CD4-positive, alpha-beta memory T cell (primary cell): Measurements from ENCODE around the gene TCFL5. TPM values are rescaled to one million over a fixed set of nuclear protein-coding genes. Genes with fewer than 3 reads are reported as not detected.

ENCODE experiments used
- CTCF ChIA-PET: fragments of 350-600 bp; sonication (Branson Sonifier 250); formaldehyde crosslinking; loops from one replicate; lab custom pipeline; 2021; ENCODE audit warnings: inconsistent platforms; ENCODE audit not compliant: partially characterized antibody; lab: Charles Lee
- POLR2A ChIA-PET: fragments of 350-600 bp; sonication (Branson Sonifier 250); formaldehyde crosslinking; loops from one replicate; lab custom pipeline; 2021; ENCODE audit not compliant: partially characterized antibody; lab: Charles Lee
- DNase-seq, 5 donors: peaks; one replicate each; pipeline versions ENCODE4 v3.0.0 to v3.0.0-alpha.2; 2020 to 2022; ENCODE audit warnings: mixed read lengths in 1 of 5
- H3K27ac ChIP-seq: one replicate; pipeline ENCODE4 v1.7.0; 2013; ENCODE audit warnings: low read depth, low read length
- H3K27me3 ChIP-seq: 2 replicates; pipeline ENCODE4 v1.7.0; 2013; ENCODE audit warnings: mild to moderate bottlenecking, low read length, moderate library complexity; ENCODE audit not compliant: insufficient read depth
- H3K36me3 ChIP-seq: 2 replicates; pipeline ENCODE4 v1.7.0; 2013; ENCODE audit warnings: mild to moderate bottlenecking, low read length, moderate library complexity; ENCODE audit not compliant: insufficient read depth
- H3K4me1 ChIP-seq: 2 replicates; pipeline ENCODE4 v1.7.0; 2013; ENCODE audit warnings: mild to moderate bottlenecking, low read length, moderate library complexity; ENCODE audit not compliant: insufficient read depth
- H3K4me3 ChIP-seq, 2 donors: one replicate each; pipeline ENCODE4 v1.7.0; 2013; ENCODE audit warnings: low read length in 2 of 2, mild to moderate bottlenecking in 1 of 2
- H3K9me3 ChIP-seq, 2 donors: one replicate each; pipeline ENCODE4 v1.7.0; 2013; ENCODE audit warnings: low read length in 2 of 2, control low read depth in 1 of 2; ENCODE audit not compliant: control insufficient read depth in 1 of 2
- H3K27ac Mint-ChIP-seq, 7 donors: one replicate each; pipeline ENCODE4 v1.8.0; 2020 to 2021; ENCODE audit warnings: mixed read lengths in 7 of 7, mild to moderate bottlenecking in 6 of 7, inconsistent platforms in 3 of 7, moderate library complexity in 3 of 7
- H3K27me3 Mint-ChIP-seq, 2 donors: one replicate each; pipeline ENCODE4 v1.8.0; 2020 to 2021; ENCODE audit warnings: mixed read lengths in 2 of 2
- H3K36me3 Mint-ChIP-seq, 2 donors: one replicate each; pipeline ENCODE4 v1.8.0; 2020 to 2021; ENCODE audit warnings: mixed read lengths in 2 of 2, inconsistent platforms in 1 of 2, mild to moderate bottlenecking in 1 of 2
- H3K4me1 Mint-ChIP-seq, 4 donors: one replicate each; pipeline ENCODE4 v1.8.0; 2020 to 2021; ENCODE audit warnings: mixed read lengths in 4 of 4, mild to moderate bottlenecking in 1 of 4
- H3K4me3 Mint-ChIP-seq, 8 donors: one replicate each; pipeline ENCODE4 v1.8.0; 2020 to 2021; ENCODE audit warnings: mixed read lengths in 8 of 8, mild to moderate bottlenecking in 7 of 8, moderate library complexity in 6 of 8, inconsistent platforms in 3 of 8
- H3K9me3 Mint-ChIP-seq, 8 donors: one replicate each; pipeline ENCODE4 v1.8.0; 2020 to 2021; ENCODE audit warnings: mixed read lengths in 8 of 8, mild to moderate bottlenecking in 5 of 8, inconsistent platforms in 3 of 8, moderate library complexity in 1 of 8
- intact Hi-C: fragments of 100-400 bp; cut with micrococcal nuclease; formaldehyde crosslinking; loops from one replicate; pipeline ENCODE4 v1.15.1; 2023
- polyA plus RNA-seq, 2 donors: library from polyadenylated mRNA; unstranded; fragments of 300-500 nt; fragmentation: Illumina TruSeq; gene quantifications; one replicate each; pipeline ENCODE4 v1.2.3, GENCODE V29; 2021
- total RNA-seq, 2 experiments: library from RNA; stranded (reverse); gene quantifications; one replicate each; pipeline ENCODE4 v1.2.3, GENCODE V29; 2021

TCFL5 gene
- total and polyA plus RNA-seq, 4 experiments from 2014 or later = 0.52 to 10.3 (median 6.2) TPM

- intact Hi-C loops = no loop called here
- H3K4me1 Mint-ChIP-seq = peaks cover 0 to 5% (median 1%) of the 10 kb centered on the region in 4 donors
- no peaks in the 10 kb centered on the region for H3K36me3 Mint-ChIP-seq
- ChIA-PET POLR2A (no interaction called here), CTCF (no interaction called here)
- H3K4me3 Mint-ChIP-seq = no peak overlapping the region
- DNase-seq = no peak
- Histone ChIP-seq H3K27me3 (no peaks in the 10 kb centered on the region), H3K4me1 (peaks cover 11% of the 10 kb centered on the region), H3K4me3 (no peak overlapping the region), H3K9me3 (no peaks in the 10 kb centered on the region), H3K27ac (no peak overlapping the region), H3K36me3 (no peaks in the 10 kb centered on the region)
- peaks cover 0 to 1% (median 0%) of the 10 kb centered on the region in 8 donors for H3K9me3 Mint-ChIP-seq
- H3K27ac Mint-ChIP-seq = no peak overlapping the region
- peaks cover 4 to 5% of the 10 kb centered on the region in 2 donors for H3K27me3 Mint-ChIP-seq
Measured at GRCh38 chr20:62835931-62836861, 25.4 kb downstream of the TCFL5 start.

GRCh38 chr20:62834967-62835730, 26.5 kb downstream of the TCFL5 start:
- no peak overlapping the region for H3K27ac ChIP-seq
- peaks cover 0 to 5% (median 1%) of the 10 kb centered on the region in 4 donors for H3K4me1 Mint-ChIP-seq
- intact Hi-C loops = no loop called here
- no peaks in the 10 kb centered on the region for H3K27me3 ChIP-seq
- H3K27me3 Mint-ChIP-seq = peaks cover 4 to 5% of the 10 kb centered on the region in 2 donors
- DNase-seq = no peak
- H3K9me3 ChIP-seq = no peaks in the 10 kb centered on the region
- H3K27ac Mint-ChIP-seq = no peak overlapping the region
- ChIA-PET CTCF (no interaction called here), POLR2A (interaction anchor here (1.4 kb wide), 1 partner anchor 20 kb away, joined by 3 read pairs; no protein-coding TSS in a partner anchor)
- H3K4me1 ChIP-seq = peaks cover 11% of the 10 kb centered on the region
- no peaks in the 10 kb centered on the region for H3K36me3 ChIP-seq
- H3K9me3 Mint-ChIP-seq = peaks cover 0 to 1% (median 0%) of the 10 kb centered on the region in 8 donors
- no peaks in the 10 kb centered on the region for H3K36me3 Mint-ChIP-seq
- H3K4me3 Mint-ChIP-seq = no peak overlapping the region
- no peak overlapping the region for H3K4me3 ChIP-seq

DNA sequence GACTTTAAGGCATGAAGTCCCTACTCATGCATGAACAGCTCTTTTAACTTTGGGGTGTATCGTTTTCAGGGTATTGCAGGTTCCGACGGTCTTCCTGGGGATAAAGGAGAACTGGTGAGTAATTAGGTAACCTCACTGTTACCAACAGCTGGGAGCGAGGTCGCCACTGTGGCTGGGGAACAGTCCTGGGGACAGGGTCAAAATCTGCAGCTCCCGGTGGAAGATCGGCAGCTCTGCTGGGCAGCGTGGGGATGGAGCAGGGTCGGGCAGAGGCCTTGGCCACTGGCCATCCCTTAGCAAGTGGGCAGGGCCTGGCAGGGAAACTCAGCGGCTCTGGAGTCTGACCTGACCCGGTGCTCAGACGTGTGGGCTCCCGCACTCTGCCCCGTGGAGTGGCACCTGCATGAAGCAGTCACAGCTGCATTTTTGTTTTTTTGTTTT, 28.7 kb downstream of the TCFL5 start:
- H3K27ac Mint-ChIP-seq = no peak overlapping the region
- no peaks in the 10 kb centered on the region for H3K36me3 ChIP-seq
- no peaks in the 10 kb centered on the region for H3K9me3 Mint-ChIP-seq
- H3K9me3 ChIP-seq = no peaks in the 10 kb centered on the region
- H3K27me3 Mint-ChIP-seq = peaks cover 4 to 5% of the 10 kb centered on the region in 2 donors
- no peaks in the 10 kb centered on the region for H3K36me3 Mint-ChIP-seq
- DNase-seq = no peak
- intact Hi-C loops = no loop called here
- H3K4me3 ChIP-seq = no peak overlapping the region
- peaks cover 11% of the 10 kb centered on the region for H3K4me1 ChIP-seq
- H3K27me3 ChIP-seq = no peaks in the 10 kb centered on the region
- POLR2A ChIA-PET = no interaction called here
- CTCF ChIA-PET = no interaction called here
- H3K4me1 Mint-ChIP-seq = peaks cover 0 to 5% (median 1%) of the 10 kb centered on the region in 4 donors
- no peak overlapping the region for H3K27ac ChIP-seq
- no peak overlapping the region for H3K4me3 Mint-ChIP-seq

DNA sequence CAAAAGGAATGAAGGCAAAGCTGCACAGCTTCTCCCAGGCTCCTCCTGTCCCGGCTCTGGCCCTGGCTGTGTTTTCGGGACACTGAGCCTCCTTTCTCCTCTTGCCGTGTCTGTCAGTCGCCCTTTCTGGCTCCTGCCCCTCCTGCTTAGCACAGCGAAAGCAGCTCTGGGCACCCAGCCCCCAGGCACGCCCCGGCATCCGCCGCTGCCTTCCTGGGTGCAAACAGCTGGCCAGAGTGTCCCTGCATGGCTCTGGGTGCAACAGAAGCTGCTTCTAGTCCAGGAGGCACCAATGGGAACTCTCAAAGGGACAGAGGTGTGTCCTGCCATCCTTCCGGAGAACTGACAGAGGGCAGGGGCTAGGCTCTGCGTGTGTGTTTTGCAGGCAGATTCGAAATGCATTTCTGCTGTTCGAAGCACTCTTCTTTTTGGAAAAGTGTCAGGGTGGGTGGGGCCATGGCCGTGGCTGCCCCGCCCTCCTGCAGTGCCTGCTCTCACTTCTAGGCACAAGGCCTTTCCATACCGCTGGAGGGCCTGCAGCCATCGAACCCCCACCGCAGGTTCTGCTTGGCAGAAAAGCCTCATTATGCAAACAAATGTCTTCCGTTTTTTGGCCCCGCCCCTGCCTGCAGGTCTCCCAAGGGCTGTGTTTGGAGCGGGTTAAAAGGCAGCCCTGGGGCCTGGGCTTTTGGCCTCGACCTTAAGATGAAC, 29.3 kb downstream of the TCFL5 start:
- POLR2A ChIA-PET = no interaction called here
- intact Hi-C loops = no loop called here
- Histone ChIP-seq H3K27ac (no peak overlapping the region), H3K4me3 (no peak overlapping the region), H3K36me3 (no peaks in the 10 kb centered on the region), H3K27me3 (no peaks in the 10 kb centered on the region), H3K9me3 (no peaks in the 10 kb centered on the region), H3K4me1 (peaks cover 11% of the 10 kb centered on the region)
- DNase-seq = no peak
- H3K4me3 Mint-ChIP-seq = peak overlapping the region in 2 of 8 donors; percentile 15 to 21
- no peaks in the 10 kb centered on the region for H3K9me3 Mint-ChIP-seq
- CTCF ChIA-PET = no interaction called here
- H3K36me3 Mint-ChIP-seq = no peaks in the 10 kb centered on the region
- peaks cover 4 to 5% of the 10 kb centered on the region in 2 donors for H3K27me3 Mint-ChIP-seq
- peaks cover 0 to 5% (median 1%) of the 10 kb centered on the region in 4 donors for H3K4me1 Mint-ChIP-seq
- H3K27ac Mint-ChIP-seq = no peak overlapping the region

GRCh38 chr20:62831854-62832211, 29.8 kb downstream of the TCFL5 start:
- Histone ChIP-seq H3K27me3 (no peaks in the 10 kb centered on the region), H3K27ac (no peak overlapping the region), H3K36me3 (no peaks in the 10 kb centered on the region), H3K4me3 (no peak overlapping the region), H3K9me3 (no peaks in the 10 kb centered on the region), H3K4me1 (peaks cover 11% of the 10 kb centered on the region)
- CTCF ChIA-PET = no interaction called here
- Mint-ChIP-seq H3K27ac (no peak overlapping the region), H3K36me3 (no peaks in the 10 kb centered on the region), H3K27me3 (peaks cover 3 to 5% of the 10 kb centered on the region in 2 donors), H3K9me3 (no peaks in the 10 kb centered on the region), H3K4me1 (peaks cover 0 to 5% (median 1%) of the 10 kb centered on the region in 4 donors), H3K4me3 (no peak overlapping the region)
- intact Hi-C loops = no loop called here
- POLR2A ChIA-PET = no interaction called here
- DNase-seq = no peak

DNA sequence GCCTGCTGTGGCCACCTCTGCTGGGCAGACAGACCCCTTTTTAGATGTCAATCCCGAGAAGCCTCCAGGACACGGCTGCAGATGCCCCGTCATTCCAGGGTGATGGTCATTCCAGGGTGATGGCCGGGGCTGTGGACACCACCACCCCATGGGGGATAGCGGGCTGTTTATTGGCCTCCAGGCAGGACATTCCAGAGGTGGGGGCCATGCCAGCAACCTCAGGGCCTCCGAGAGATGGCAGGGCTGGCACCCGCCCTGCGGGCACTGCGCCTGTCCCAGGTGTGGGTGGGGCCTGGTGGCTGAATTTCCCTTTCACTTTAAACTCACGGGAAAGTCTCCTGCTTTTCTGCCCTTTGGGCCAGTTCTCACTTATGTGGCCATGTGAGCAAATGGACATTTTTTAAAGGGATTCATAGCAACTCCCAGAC, 30.2 kb downstream of the TCFL5 start:
- intact Hi-C loops = no loop called here
- Histone ChIP-seq H3K9me3 (no peaks in the 10 kb centered on the region), H3K4me1 (peaks cover 11% of the 10 kb centered on the region), H3K4me3 (no peak overlapping the region), H3K36me3 (no peaks in the 10 kb centered on the region), H3K27me3 (no peaks in the 10 kb centered on the region), H3K27ac (no peak overlapping the region)
- ChIA-PET POLR2A (no interaction called here), CTCF (no interaction called here)
- peaks cover 3 to 5% of the 10 kb centered on the region in 2 donors for H3K27me3 Mint-ChIP-seq
- no peak overlapping the region for H3K4me3 Mint-ChIP-seq
- DNase-seq = no peak
- no peaks in the 10 kb centered on the region for H3K36me3 Mint-ChIP-seq
- H3K27ac Mint-ChIP-seq = no peak overlapping the region
- peaks cover 0 to 5% (median 1%) of the 10 kb centered on the region in 4 donors for H3K4me1 Mint-ChIP-seq
- no peaks in the 10 kb centered on the region for H3K9me3 Mint-ChIP-seq
